Endothelial cell of hepatic sinusoid (primary cell): ENCODE results near the gene OR4D6.
"Not testable (repeated sequence)": the region's sequence is repeated elsewhere in the genome, so short reads cannot be mapped to it uniquely, and the experiment has no call there.

Source experiments
- in situ Hi-C: cut with HindIII; loops from 2 replicates; pipeline ENCODE4 v1.10.0; 2017; ENCODE audit warnings: low sequenced_read_pairs

OR4D6 gene

GRCh38 chr11:59456661-59457060, at the start of gene OR4D6:
Gene OR4D6 (plus strand): TSS chr11:59456961. CDS start chr11:59456961, 0 bp downstream.
- in situ Hi-C loops = no loop called here

GRCh38 chr11:59413646-59414045, 43.1 kb upstream of the OR4D6 start:
- in situ Hi-C loops = no loop called here

GRCh38 chr11:59415111-59415510, 41.6 kb upstream of the OR4D6 start:
- in situ Hi-C loops = no loop called here

DNA sequence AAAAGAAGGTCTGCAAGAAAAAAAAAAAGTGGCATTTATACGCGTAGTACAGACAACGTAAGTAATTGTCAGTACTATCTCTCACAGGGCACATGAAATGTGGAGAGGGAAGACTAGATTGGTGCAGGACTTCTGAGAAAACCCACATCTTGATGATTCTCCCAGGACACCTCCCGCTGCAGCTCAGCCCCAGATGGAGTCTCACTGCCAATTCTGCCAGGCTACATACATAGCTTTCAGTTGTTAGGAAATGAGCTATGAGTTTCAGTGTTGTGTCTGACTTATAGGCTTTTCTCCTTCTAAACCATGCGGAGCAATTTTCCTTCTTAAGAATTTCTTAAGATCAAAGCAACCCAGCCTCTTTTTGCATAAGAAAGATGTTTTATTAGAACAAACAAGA, 40.1 kb upstream of the OR4D6 start:
- in situ Hi-C loops = no loop called here

DNA sequence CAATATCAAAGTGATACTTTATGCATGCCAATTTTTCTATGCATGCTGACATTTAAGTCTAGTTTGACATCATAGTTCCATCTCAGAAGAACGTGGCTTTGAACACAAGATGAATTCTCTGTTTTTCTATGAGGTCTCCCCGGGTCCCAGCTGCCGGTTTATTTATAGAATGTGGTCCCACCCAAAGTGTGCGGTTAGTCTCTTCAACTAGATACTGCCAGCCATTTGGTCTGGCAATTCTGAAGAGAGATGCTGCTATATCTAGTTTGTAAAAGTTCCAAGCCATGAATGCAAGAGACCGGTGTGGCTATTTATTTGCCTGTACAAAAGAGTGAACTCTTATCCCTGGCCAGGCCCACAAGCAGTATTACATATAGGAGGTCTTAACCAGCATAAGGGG, 39.7 kb upstream of the OR4D6 start:
- in situ Hi-C loops = no loop called here

DNA sequence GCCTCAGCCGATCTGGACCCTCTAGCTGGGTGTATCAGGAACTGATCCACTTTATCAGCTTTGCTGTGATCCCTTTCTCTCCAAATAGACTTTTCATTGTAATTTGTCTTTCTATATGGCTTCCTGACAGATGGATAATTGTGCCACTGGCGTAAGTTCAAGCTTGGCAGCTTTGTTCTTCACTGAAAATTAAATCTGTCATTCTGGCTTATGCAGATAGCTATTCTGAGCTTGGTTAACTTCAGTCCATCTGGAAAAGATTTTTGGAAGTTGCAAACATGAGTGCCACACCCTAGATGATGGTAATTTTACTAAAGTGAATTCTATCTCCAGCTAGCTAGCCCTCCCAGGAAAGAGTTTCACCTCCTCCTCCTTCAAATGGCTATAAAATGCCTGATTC, 38.6 kb upstream of the OR4D6 start:
- in situ Hi-C loops = no loop called here

GRCh38 chr11:59423835-59424234, 32.9 kb upstream of the OR4D6 start:
- in situ Hi-C loops = no loop called here

DNA sequence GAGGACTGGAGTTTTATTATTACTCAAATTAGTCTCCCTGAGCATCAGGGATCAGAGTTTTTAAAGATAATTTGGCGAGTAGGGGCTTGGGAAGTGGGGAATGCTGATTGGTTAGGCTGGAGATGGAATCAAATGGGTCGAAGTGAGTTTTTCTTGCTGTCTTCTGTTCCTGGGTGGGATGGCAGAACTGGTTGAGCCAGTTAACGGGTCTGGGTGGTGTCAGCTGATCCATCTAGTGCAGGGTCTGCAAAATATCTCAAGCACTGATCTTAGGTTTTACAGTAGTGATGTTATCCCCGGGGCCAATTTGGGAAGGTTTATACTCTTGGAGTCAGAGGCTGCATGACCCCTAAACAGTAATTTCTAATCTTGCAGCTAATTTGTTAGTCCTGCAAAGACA, 31.6 kb upstream of the OR4D6 start:
- in situ Hi-C loops = no loop called here

GRCh38 chr11:59426361-59427067, 30.2 kb upstream of the OR4D6 start, which contains the start of gene OR5A2:
Gene OR5A2 (minus strand): TSS chr11:59426413. CDS start chr11:59422953, 3,460 bp downstream.
- in situ Hi-C loops = no loop called here

GRCh38 chr11:59427068-59427382, 29.7 kb upstream of the OR4D6 start:
- in situ Hi-C loops = no loop called here

DNA sequence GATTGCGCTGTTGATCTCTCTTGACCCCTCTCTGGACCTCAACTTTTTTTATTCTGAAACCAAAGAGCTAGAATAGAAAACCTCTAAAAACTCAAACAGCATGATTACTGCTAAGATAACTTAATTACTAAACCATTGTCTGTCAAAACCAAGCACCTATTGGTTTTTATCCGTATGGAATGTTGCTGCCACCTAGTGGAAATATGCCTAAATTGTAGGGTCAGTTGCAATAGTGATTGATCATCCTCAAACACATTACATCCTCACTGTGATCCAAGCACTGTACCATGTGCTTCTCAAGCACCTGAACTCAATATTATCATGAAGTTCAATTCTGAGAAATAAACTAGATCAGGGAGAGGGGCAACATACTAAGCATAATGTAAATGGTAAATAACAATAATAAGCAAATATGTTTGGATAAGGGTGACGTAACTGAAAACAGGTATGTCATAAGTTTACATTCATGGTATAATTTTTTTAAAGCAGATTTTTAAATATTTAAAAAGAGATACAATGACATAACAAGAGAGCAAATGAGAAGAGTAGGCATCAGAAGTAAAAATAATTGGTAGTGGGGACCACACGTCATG, 26.7 kb upstream of the OR4D6 start:
- in situ Hi-C loops = no loop called here

GRCh38 chr11:59436169-59436568, 20.6 kb upstream of the OR4D6 start, which contains the start of gene OR5A1:
Gene OR5A1 (plus strand): TSS chr11:59436469. CDS start chr11:59443169, 6,700 bp downstream.
- in situ Hi-C loops = no loop called here

DNA sequence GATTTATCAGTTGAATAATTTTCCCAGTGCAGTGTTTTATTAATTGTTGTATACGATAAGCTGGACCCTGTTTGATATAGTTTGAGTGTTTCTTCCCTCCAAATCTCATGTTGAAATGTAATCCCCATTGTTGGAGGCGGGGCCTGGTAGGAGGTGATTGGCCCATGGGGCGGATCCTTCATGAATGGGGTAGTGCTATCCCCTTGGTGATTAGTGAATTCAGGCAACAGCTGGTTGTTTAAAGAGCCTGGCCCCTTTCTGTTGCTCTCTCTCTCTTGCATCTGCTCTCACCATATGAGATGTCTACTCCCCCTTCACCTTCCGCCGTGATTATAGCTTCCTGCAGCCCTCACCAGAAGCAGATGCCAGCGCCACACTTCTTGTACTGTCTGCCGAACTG, 19.0 kb upstream of the OR4D6 start:
- in situ Hi-C loops = no loop called here

DNA sequence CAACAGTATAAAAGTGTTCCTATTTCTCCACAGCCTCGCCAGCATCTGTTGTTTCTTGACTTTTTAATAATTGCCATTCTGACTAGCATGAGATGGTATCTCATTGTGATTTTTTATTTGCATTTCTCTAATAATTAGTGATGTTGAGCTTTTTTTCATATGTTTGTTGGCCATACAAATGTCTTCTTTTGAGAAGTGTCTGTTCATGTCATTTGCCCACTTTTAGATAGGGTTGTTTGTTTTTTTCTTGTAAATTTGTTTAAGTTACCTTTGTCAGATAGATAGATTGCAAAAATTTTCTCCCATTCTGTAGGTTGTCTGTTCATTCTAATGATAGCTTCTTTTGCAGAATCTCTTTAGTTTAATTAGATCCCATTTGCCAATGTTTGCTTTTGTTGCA, 11.1 kb upstream of the OR4D6 start:
- in situ Hi-C loops = not testable (repeated sequence)

GRCh38 chr11:59448484-59448883, 8.3 kb upstream of the OR4D6 start:
- in situ Hi-C loops = no loop called here

GRCh38 chr11:59459916-59460315, 3.2 kb downstream of the OR4D6 start:
- in situ Hi-C loops = no loop called here

DNA sequence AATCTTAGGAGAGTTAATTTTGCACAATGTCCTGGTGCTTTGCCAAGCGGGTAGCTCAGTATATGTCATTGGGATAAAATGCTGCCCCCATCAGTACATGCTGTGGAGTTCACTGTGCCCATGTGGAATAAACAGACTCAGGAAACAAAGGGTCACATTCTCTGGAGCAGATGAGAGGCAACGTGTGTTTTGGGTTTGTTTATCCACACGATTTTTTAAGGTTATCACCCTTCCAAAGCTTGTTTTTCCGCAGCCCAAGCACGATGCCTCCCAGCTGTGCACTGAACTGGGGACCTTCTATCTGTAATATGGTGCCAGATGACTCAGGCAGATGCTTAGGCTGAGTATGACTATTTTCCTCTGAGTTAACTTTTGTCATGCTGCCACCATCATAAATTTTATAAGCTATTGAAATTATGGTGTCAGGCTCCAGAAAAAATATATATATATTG, 6.5 kb downstream of the OR4D6 start:
- in situ Hi-C loops = no loop called here

- in situ Hi-C loops = no loop called here
These were observed 16.3 kb downstream of the OR4D6 start, which contains the start of gene OR4D10 for GRCh38 chr11:59473015-59473414. Gene OR4D10 (plus strand): TSS chr11:59473315. CDS start chr11:59477430, 4,115 bp downstream.

GRCh38 chr11:59475176-59475575, 18.4 kb downstream of the OR4D6 start:
- in situ Hi-C loops = no loop called here

GRCh38 chr11:59479906-59480305, 23.1 kb downstream of the OR4D6 start:
- in situ Hi-C loops = no loop called here

- in situ Hi-C loops = no loop called here
These were observed 23.6 kb downstream of the OR4D6 start for GRCh38 chr11:59480359-59480758.

DNA sequence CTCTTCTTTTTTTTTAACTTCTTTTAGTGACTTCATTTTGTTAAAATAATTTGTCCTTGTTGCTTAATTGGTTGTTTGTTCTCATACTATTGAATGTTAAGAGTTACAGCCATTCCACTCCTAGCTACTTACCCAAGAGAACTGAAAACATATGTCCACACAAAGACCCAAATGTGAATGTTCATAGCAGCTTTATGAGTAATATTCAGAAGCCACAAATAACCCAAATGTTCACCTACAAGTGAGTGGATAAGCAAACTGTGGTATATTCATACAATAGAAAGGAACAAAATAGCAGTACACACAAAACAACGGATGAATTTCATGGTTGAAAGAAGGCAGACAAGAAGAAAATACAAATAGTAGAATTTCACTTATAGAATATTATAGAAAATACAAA, 45.2 kb downstream of the OR4D6 start:
- in situ Hi-C loops = no loop called here
